HFF-Myc (cell line): Measurements from ENCODE around the gene ICAM3.

Source experiments
- DNase-seq: peaks from one replicate; pipeline ENCODE4 v3.0.0-alpha.2; 2011; ENCODE audit warnings: low read depth; ENCODE audit errors: extremely low read depth
- H3K4me3 ChIP-seq: replicated peaks from 2 replicates; pipeline ENCODE4 v1.5.1; 2011; ENCODE audit warnings: low read depth, mild to moderate bottlenecking, control low read depth, low read length
- CTCF ChIP-seq: IDR thresholded peaks from 2 replicates; pipeline ENCODE4 v1.5.1; 2012; ENCODE audit warnings: mild to moderate bottlenecking, low read depth, low read length, control low read depth; ENCODE audit errors: missing control alignments

The ICAM3 gene

GRCh38 chr19:10333758-10334587 is 5.5 kb downstream of the ICAM3 start:
- DNase-seq: no peak
- H3K4me3 ChIP-seq: peak overlapping the region; percentile 87
- TF ChIP-seq CTCF: no peak

GRCh38 chr19:10332965-10333757 is 6.3 kb downstream of the ICAM3 start, which contains the start of gene RAVER1:
RAVER1 (minus strand) TSS chr19:10333529; CDS start chr19:10333507, 22 bp downstream.
- no peak for TF ChIP-seq CTCF
- DNase-seq: peak; percentile 86
- H3K4me3 ChIP-seq: peak within 1 kb of the TSS; percentile 87

GRCh38 chr19:10332158-10332964 is 7.1 kb downstream of the ICAM3 start:
- no peak for TF ChIP-seq CTCF
- H3K4me3 ChIP-seq: peak overlapping the region; percentile 87
- no peak for DNase-seq

- DNase-seq: no peak
- no peak overlapping the region for H3K4me3 ChIP-seq
- TF ChIP-seq CTCF: no peak
Measured at GRCh38 chr19:10329555-10329954, 9.9 kb downstream of the ICAM3 start.

- TF ChIP-seq CTCF: no peak
- H3K4me3 ChIP-seq: no peak overlapping the region
- DNase-seq: no peak
Measured at GRCh38 chr19:10328558-10329429, 10.6 kb downstream of the ICAM3 start.

GRCh38 chr19:10327793-10328192 is 11.6 kb downstream of the ICAM3 start:
- DNase-seq: no peak
- no peak for TF ChIP-seq CTCF
- H3K4me3 ChIP-seq: no peak overlapping the region
